HCT116 (cell line): Measurements from ENCODE around the gene ANKRD37. TPM values are rescaled to one million over a fixed set of nuclear protein-coding genes. Genes with fewer than 3 reads are reported as not detected.

Experiments
- ATAC-seq: fragments of 200-7000 bp; cut with Tn5 transposase; 2 replicates; pipeline ENCODE4 v1.9.1; 2020; ENCODE audit warnings: mild to moderate bottlenecking, moderate library complexity
- BruUV-seq: library from RNA; stranded (reverse); fragments of 400-500 nt; replicated peaks from 2 replicates; lab custom pipeline; 2021; lab: Mats Ljungman, UMichigan
- CTCF ChIA-PET: fragments of 300-600 bp; sonication (Branson Sonifier 250); formaldehyde crosslinking; loops from one replicate; lab custom pipeline; 2021; ENCODE audit warnings: antibody characterized with exemption; lab: Charles Lee
- POLR2A ChIA-PET: fragments of 300-600, 350-600 bp; sonication (Branson Sonifier 250); formaldehyde crosslinking; loops from one replicate; lab custom pipeline; 2021; ENCODE audit warnings: antibody characterized with exemption; lab: Charles Lee
- RAD21 ChIA-PET, 2 experiments: fragments of 300-600 bp; sonication (Branson Sonifier 250); formaldehyde crosslinking; loops; one replicate each; lab custom pipeline; 2023; ENCODE audit warnings: low total read pairs in 2 of 2; ENCODE audit not compliant: uncharacterized antibody in 2 of 2, unreplicated experiment in 2 of 2, low non-redundant PET in 1 of 2; lab: Charles Lee
- DNase-seq: peaks from one replicate; pipeline ENCODE4 v3.0.0-alpha.2; 2010; ENCODE audit warnings: low read depth, low spot score
- H2AFZ ChIP-seq: fragments of 200-600 bp; shearing (Covaris generic), sonication (generic); 2 replicates; pipeline ENCODE4 v1.6.1; 2017; ENCODE audit warnings: low read depth, mixed run types, mixed read lengths, antibody characterized with exemption, low read length; ENCODE audit not compliant: poor library complexity, severe bottlenecking
- H3K27ac ChIP-seq: 2 replicates; pipeline ENCODE4 v1.5.1; 2012; ENCODE audit warnings: low read depth, low read length
- H3K27me3 ChIP-seq: fragments of 200-600 bp; sonication (generic); 2 replicates; pipeline ENCODE4 v1.6.1; 2016; ENCODE audit warnings: mixed run types, low read length, mixed read lengths; ENCODE audit not compliant: insufficient read depth
- H3K36me3 ChIP-seq, 2 experiments: fragments of 200-500 bp in 1 of 2; fragments of 200-600 bp in 1 of 2; sonication (Bioruptor generic) in 1 of 2; sonication (generic) in 1 of 2; 2 replicates each; pipeline versions ENCODE4 v1.5.1 to v1.6.1; 2014 to 2016; ENCODE audit warnings: low read length in 2 of 2, inconsistent platforms in 1 of 2, mixed read lengths in 1 of 2, mixed run types in 1 of 2; ENCODE audit not compliant: insufficient read depth in 2 of 2, control insufficient read depth in 1 of 2
- H3K4me1 ChIP-seq, 2 experiments: fragments of 200-600 bp in 1 of 2; sonication (generic) in 1 of 2; 2 replicates each; pipeline versions ENCODE4 v1.5.1 to v1.6.1; 2012 to 2017; ENCODE audit warnings: low read length in 2 of 2, inconsistent platforms in 1 of 2, mild to moderate bottlenecking in 1 of 2, mixed read lengths in 1 of 2, mixed run types in 1 of 2, moderate library complexity in 1 of 2; ENCODE audit not compliant: insufficient read depth in 2 of 2, control insufficient read depth in 1 of 2
- H3K4me2 ChIP-seq: fragments of 200-600 bp; sonication (generic); 2 replicates; pipeline ENCODE4 v1.6.1; 2017; ENCODE audit warnings: mixed run types, low read length, mixed read lengths
- H3K4me3 ChIP-seq, 2 experiments: fragments of 200-600 bp in 1 of 2; sonication (generic) in 1 of 2; replicated peaks in 1 of 2; 2 replicates each; pipeline ENCODE4 v1.5.1; 2011 to 2016; ENCODE audit warnings: low read length in 2 of 2, control low read depth in 1 of 2, low read depth in 1 of 2, mild to moderate bottlenecking in 1 of 2, mixed read lengths in 1 of 2, mixed run types in 1 of 2
- H3K79me2 ChIP-seq: fragments of 200-600 bp; sonication (generic); 2 replicates; pipeline ENCODE4 v1.6.1; 2017; ENCODE audit warnings: mild to moderate bottlenecking, mixed run types, low read length, moderate library complexity, mixed read lengths; ENCODE audit not compliant: insufficient read depth
- H3K9ac ChIP-seq: fragments of 200-600 bp; sonication (generic); 2 replicates; pipeline ENCODE4 v1.6.1; 2016; ENCODE audit warnings: low read length, mixed read lengths
- H3K9me2 ChIP-seq: fragments of 200-600 bp; sonication (generic), shearing (Covaris generic); 2 replicates; pipeline ENCODE4 v1.6.1; 2017; ENCODE audit warnings: mixed run types, mild to moderate bottlenecking, moderate library complexity; ENCODE audit not compliant: insufficient read depth
- H3K9me3 ChIP-seq, 2 experiments: fragments of 200-500 bp in 1 of 2; fragments of 200-600 bp in 1 of 2; sonication (Bioruptor generic) in 1 of 2; sonication (generic) in 1 of 2; 2 replicates each; pipeline ENCODE4 v1.6.1; 2014 to 2017; ENCODE audit warnings: low read length in 2 of 2, mixed read lengths in 2 of 2, inconsistent platforms in 1 of 2, low read depth in 1 of 2, mild to moderate bottlenecking in 1 of 2, mixed run types in 1 of 2, moderate library complexity in 1 of 2; ENCODE audit not compliant: control insufficient read depth in 1 of 2, insufficient read depth in 1 of 2
- H4K20me1 ChIP-seq: fragments of 200-600 bp; sonication (generic), shearing (Covaris generic); 2 replicates; pipeline ENCODE4 v1.6.1; 2017; ENCODE audit warnings: mixed run types, mild to moderate bottlenecking, moderate library complexity; ENCODE audit not compliant: insufficient read depth
- CBX3 ChIP-seq: IDR thresholded peaks from 2 replicates; pipeline ENCODE4 v1.6.1; 2012; ENCODE audit warnings: low read depth
- CEBPB ChIP-seq: IDR thresholded peaks from 2 replicates; pipeline ENCODE4 v1.6.1; 2012; ENCODE audit warnings: low read depth
- ELF1 ChIP-seq: IDR thresholded peaks from 2 replicates; pipeline ENCODE4 v1.6.1; 2012; ENCODE audit warnings: low read depth, borderline replicate concordance
- EZH2 ChIP-seq: fragments of 200-600 bp; sonication (generic); IDR thresholded peaks from 2 replicates; pipeline ENCODE4 v1.6.1; 2017; ENCODE audit warnings: antibody characterized with exemption, mixed run types
- FOSL1 ChIP-seq: IDR thresholded peaks from 2 replicates; pipeline ENCODE4 v1.6.1; 2012; ENCODE audit warnings: low read depth
- JUND ChIP-seq: IDR thresholded peaks from 2 replicates; pipeline ENCODE4 v1.6.1; 2012
- POLR2A ChIP-seq: IDR thresholded peaks from 2 replicates; pipeline ENCODE4 v1.7.0; 2011; ENCODE audit warnings: borderline replicate concordance; ENCODE audit not compliant: insufficient read depth, insufficient read length; ENCODE audit errors: extremely low read depth
- POLR2AphosphoS5 ChIP-seq: IDR thresholded peaks from 2 replicates; pipeline ENCODE4 v1.6.1; 2011; ENCODE audit warnings: mild to moderate bottlenecking, low read depth, low read length, moderate library complexity
- RAD21 ChIP-seq: IDR thresholded peaks from 2 replicates; pipeline ENCODE4 v1.6.1; 2012; ENCODE audit warnings: low read depth, mild to moderate bottlenecking
- SIN3A ChIP-seq: IDR thresholded peaks from 2 replicates; pipeline ENCODE4 v1.6.1; 2012; ENCODE audit warnings: low read depth
- SRF ChIP-seq: IDR thresholded peaks from 2 replicates; pipeline ENCODE4 v1.6.1; 2012; ENCODE audit warnings: low read depth
- YY1 ChIP-seq: IDR thresholded peaks from 2 replicates; pipeline ENCODE4 v1.6.1; 2011; ENCODE audit warnings: low read length, low read depth, moderate library complexity, mild to moderate bottlenecking; ENCODE audit not compliant: insufficient replicate concordance; ENCODE audit errors: extremely low read depth
- ZFX ChIP-seq: fragments of 450-650 bp; IDR thresholded peaks from 2 replicates; pipeline ENCODE4 v1.6.1; 2017
- ZNF274 ChIP-seq: fragments of 200-500 bp; sonication (Bioruptor generic); IDR thresholded peaks from 2 replicates; pipeline ENCODE4 v1.6.1; 2014; ENCODE audit warnings: mild to moderate bottlenecking, low read depth, low read length, inconsistent platforms
- intact Hi-C: fragments of 100-400 bp; cut with micrococcal nuclease; formaldehyde crosslinking; loops from 2 replicates; pipeline ENCODE4 v1.10.0; 2022
- total RNA-seq: library from RNA; stranded (reverse); gene quantifications from one replicate; pipeline ENCODE4 v1.2.1, GENCODE V29; 2021; ENCODE audit not compliant: unreplicated experiment
- TF ChIP-seq, protein P1 (sequence below): IDR thresholded peaks from 2 replicates; pipeline ENCODE4 v1.6.1; 2012; ENCODE audit warnings: low read depth
- TF ChIP-seq, protein P2 (sequence below), 3 experiments: fragments of 200-600 bp in 1 of 3; sonication (generic) in 1 of 3; IDR thresholded peaks in 2 of 3; conservative IDR thresholded peaks in 1 of 3; 2 replicates each; pipeline ENCODE4 v1.5.1; 2012 to 2017; ENCODE audit warnings: low read depth in 2 of 3, low read length in 2 of 3, antibody characterized with exemption in 1 of 3, borderline replicate concordance in 1 of 3, control low read depth in 1 of 3, mild to moderate bottlenecking in 1 of 3, mixed read lengths in 1 of 3, mixed run types in 1 of 3, moderate library complexity in 1 of 3; ENCODE audit not compliant: insufficient read depth in 1 of 3
- TF ChIP-seq, protein P3 (sequence below): IDR thresholded peaks from 2 replicates; pipeline ENCODE4 v1.6.1; 2012
- TF ChIP-seq, protein P4 (sequence below): IDR thresholded peaks from 2 replicates; pipeline ENCODE4 v1.6.1; 2012

The ANKRD37 gene
- total RNA-seq, 1 experiment from 2014 or later = 29.9 TPM

DNA sequence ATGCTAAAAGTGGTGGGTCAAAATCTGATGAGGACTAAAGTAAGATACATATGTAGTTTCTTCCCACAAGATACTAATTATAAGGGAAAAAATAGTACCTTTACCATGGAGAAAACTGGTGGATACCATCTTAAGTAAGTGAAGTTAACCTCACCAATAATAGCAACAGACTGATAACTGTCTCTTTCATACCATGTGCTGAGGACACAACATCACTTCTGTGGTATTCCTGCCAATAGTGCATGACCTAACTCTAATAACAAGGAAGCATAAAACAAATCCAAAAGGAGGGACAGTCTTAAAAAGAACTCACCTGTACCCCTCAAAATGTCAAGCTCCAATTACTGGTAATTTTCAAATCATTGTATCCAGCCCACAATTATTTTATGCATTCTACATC lies 20.3 kb downstream of the ANKRD37 start (continued):
- no peak for TF ChIP-seq ELF1
- TF ChIP-seq, protein P1, sequence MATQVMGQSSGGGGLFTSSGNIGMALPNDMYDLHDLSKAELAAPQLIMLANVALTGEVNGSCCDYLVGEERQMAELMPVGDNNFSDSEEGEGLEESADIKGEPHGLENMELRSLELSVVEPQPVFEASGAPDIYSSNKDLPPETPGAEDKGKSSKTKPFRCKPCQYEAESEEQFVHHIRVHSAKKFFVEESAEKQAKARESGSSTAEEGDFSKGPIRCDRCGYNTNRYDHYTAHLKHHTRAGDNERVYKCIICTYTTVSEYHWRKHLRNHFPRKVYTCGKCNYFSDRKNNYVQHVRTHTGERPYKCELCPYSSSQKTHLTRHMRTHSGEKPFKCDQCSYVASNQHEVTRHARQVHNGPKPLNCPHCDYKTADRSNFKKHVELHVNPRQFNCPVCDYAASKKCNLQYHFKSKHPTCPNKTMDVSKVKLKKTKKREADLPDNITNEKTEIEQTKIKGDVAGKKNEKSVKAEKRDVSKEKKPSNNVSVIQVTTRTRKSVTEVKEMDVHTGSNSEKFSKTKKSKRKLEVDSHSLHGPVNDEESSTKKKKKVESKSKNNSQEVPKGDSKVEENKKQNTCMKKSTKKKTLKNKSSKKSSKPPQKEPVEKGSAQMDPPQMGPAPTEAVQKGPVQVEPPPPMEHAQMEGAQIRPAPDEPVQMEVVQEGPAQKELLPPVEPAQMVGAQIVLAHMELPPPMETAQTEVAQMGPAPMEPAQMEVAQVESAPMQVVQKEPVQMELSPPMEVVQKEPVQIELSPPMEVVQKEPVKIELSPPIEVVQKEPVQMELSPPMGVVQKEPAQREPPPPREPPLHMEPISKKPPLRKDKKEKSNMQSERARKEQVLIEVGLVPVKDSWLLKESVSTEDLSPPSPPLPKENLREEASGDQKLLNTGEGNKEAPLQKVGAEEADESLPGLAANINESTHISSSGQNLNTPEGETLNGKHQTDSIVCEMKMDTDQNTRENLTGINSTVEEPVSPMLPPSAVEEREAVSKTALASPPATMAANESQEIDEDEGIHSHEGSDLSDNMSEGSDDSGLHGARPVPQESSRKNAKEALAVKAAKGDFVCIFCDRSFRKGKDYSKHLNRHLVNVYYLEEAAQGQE = no peak

DNA sequence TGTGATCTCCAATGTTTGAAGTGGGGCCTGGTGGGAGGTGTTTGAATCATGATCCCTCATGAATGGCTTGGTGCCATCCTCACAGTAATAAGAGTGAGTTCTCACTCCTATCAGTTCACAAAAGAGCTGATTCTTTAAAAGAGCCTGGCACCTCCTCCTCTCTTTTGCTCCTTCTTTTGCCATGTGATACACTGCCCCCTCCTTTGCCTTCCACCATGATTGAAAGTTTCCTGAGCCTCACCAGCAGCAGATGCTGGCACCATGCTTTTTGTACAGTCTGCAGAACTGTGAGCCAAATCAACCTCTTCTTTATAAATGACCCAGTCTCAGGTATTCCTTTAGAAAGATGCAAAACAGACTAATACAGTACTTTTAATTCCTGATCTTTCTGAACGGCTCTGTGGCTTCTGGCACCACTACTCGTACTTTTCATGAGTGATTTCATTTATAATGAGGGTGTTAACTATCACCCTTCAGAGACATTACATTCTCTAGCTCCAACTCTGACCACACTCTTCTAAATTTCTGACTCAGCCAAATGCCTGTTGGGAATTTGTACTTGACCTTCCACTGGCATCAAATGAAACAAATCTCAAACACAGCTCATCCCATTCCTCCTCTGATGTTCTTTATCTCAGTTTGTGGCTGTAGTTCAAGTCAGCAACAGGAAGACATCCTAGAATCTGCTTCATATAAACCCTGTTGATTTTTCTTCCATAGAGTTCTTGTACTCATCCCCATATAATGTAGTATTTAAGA lies 24.9 kb downstream of the ANKRD37 start:
- ChIA-PET RAD21 (no interaction called here), CTCF (no interaction called here), POLR2A (no interaction called here)
- H3K9me3 ChIP-seq = no peaks in the 10 kb centered on the region
- H3K79me2 ChIP-seq = peaks cover 9% of the 10 kb centered on the region; the same call in 1 of the 2 replicates
- H3K4me2 ChIP-seq = no peak overlapping the region
- peaks cover 0 to 6% of the 10 kb centered on the region in 2 experiments; a peak in 1 of 4 replicates for H3K36me3 ChIP-seq
- ATAC-seq (no peak), DNase-seq (no peak)
- no peak overlapping the region for H3K27ac ChIP-seq
- no peaks in the 10 kb centered on the region for H3K27me3 ChIP-seq
- no peak overlapping the region for H3K4me3 ChIP-seq
- H3K4me1 ChIP-seq = peaks cover 1 to 15% of the 10 kb centered on the region in 2 experiments; a peak in 3 of 4 replicates
- no peaks in the 10 kb centered on the region for H3K9me2 ChIP-seq
- no peak overlapping the region for H3K9ac ChIP-seq
- no peaks in the 10 kb centered on the region for H4K20me1 ChIP-seq
- intact Hi-C loops = no loop called here
- H2AFZ ChIP-seq = no peak overlapping the region
- no TSS peak for BruUV-seq
- TF ChIP-seq ZFX = no peak
- TF ChIP-seq, protein P2, sequence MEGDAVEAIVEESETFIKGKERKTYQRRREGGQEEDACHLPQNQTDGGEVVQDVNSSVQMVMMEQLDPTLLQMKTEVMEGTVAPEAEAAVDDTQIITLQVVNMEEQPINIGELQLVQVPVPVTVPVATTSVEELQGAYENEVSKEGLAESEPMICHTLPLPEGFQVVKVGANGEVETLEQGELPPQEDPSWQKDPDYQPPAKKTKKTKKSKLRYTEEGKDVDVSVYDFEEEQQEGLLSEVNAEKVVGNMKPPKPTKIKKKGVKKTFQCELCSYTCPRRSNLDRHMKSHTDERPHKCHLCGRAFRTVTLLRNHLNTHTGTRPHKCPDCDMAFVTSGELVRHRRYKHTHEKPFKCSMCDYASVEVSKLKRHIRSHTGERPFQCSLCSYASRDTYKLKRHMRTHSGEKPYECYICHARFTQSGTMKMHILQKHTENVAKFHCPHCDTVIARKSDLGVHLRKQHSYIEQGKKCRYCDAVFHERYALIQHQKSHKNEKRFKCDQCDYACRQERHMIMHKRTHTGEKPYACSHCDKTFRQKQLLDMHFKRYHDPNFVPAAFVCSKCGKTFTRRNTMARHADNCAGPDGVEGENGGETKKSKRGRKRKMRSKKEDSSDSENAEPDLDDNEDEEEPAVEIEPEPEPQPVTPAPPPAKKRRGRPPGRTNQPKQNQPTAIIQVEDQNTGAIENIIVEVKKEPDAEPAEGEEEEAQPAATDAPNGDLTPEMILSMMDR (IDR thresholded peaks at IDR 0.05 in 2 of 3, conservative IDR thresholded peaks at IDR 0.05 in 1 of 3; ENCODE audit: borderline replicate concordance in 1 of 3, insufficient read depth in 1 of 3, low read depth in 2 of 3, low read length in 2 of 3) = no peak
- no peak for TF ChIP-seq SRF
- TF ChIP-seq POLR2AphosphoS5 = no peak
- no peak for TF ChIP-seq ELF1
- no peak for TF ChIP-seq ZNF274
- TF ChIP-seq POLR2A = no peak
- TF ChIP-seq, protein P3, sequence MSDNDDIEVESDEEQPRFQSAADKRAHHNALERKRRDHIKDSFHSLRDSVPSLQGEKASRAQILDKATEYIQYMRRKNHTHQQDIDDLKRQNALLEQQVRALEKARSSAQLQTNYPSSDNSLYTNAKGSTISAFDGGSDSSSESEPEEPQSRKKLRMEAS = no peak
- no peak for TF ChIP-seq FOSL1
- TF ChIP-seq YY1 = no peak
- no peak for TF ChIP-seq RAD21
- TF ChIP-seq SIN3A = no peak
- no peak for TF ChIP-seq JUND
- TF ChIP-seq CEBPB = no peak
- no peak for TF ChIP-seq CBX3
- TF ChIP-seq, protein P4, sequence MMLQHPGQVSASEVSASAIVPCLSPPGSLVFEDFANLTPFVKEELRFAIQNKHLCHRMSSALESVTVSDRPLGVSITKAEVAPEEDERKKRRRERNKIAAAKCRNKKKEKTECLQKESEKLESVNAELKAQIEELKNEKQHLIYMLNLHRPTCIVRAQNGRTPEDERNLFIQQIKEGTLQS = no peak
- TF ChIP-seq EZH2 = no peak
